ENCODE measurements around the gene PAWR.
"Not testable (repeated sequence)": the region's sequence is repeated elsewhere in the genome, so short reads cannot be mapped to it uniquely, and the experiment has no call there.

PAWR gene

DNA sequence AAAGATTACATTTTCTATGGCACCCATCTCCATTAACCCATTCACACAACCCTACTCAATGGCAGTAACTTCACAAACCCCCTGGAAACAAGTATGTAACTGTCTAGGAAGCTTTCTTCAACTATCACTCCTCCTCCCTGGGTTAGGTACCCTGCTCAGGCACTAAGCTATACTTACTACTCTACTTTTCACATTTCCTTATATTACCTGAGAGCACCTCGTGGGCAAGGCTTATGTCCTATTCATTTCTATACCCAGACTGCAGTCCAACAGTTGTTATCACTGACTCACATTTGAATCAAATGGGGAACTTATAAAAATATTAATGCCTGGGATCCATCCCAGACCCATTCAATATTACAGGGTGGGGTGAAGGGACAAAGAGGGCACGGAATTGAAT, 4.6 kb downstream of the PAWR start:
- DNase-seq (ENCODE audit: low spot score): no peak

DNA sequence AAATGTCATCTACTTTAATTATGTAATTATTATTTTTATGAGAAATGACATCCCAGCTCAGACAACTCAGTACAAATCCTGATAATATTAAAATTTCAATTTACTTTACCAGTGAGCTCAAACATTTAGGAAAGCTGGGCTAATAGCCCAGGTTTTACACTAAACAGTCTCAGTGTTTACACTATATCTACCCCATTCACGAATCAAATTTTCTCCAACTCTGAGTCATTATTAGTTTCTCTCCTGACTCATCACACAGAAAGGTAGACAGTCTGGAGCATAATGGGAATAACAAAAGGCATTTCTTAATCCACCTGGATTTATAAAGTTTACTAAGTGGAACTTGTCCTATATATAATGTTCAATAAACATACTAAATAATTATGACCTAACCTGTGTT, 5.7 kb downstream of the PAWR start:
- no peak for DNase-seq (ENCODE audit: low spot score)

DNA sequence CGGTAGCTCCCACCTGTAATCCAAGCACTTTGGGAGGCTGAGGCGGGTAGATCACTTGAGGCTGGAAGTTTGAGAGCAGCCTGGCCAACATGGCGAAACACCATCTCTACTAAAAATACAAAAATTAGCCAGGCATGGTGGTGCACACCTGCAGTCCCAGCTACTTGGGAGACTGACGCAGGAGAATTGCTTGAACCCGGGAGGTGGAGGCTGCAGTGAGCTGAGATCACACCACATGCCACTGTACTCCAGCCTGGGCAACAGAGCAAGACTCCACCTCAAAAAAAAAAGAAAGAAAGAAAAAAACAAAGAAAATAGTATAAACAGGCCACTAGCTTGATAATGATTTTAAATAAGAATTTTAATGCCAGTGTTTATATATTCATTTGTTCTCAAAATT, 6.4 kb downstream of the PAWR start:
- not testable (repeated sequence) for DNase-seq (ENCODE audit: low spot score)

DNA sequence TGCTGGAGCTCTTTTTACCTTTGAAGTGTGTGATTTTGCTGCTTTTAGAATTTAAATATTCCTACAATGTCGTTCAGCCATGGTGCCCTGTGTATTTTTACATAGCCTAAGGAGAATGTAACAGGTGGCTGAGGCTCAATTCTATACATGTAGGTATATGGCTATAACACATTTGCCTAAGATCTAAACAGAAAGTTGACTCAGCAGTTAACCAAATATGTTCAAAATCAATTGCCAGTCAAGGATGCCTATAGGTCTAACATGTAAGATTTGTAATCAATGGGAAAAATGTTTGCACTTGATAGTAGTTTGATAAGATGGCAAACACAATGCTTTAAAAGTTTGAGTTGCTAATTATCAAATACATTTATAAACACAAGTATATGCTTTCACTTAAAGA, 8.2 kb downstream of the PAWR start:
- DNase-seq (ENCODE audit: low spot score): no peak

DNA sequence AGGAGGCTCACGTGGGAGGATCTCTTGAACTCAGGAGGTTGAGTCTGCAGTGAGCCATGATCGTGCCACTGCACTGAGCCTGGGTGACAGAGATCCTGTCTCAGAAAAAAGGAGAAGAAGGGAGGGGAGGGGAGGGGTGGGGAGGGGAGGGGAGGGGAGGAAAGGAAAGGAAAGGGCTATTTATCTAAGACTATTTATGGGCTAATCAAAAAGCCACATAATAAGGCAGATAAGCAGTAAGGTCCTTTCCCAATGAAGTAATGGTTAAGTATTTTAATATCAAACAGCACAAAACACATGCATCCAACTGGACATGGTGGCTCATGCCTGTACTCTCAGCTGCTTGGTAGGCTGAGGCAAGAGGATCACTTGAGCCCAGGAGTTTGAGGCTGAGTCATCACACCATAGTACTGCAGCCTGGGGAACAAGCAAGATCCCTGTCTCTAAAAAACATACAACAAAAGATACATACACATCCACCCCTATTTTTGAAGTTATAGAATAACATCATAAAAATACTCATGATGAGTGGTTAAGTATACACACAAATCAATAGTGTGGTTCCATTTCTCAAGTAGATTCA, 9.7 kb downstream of the PAWR start:
- no peak for DNase-seq (ENCODE audit: low spot score)

DNA sequence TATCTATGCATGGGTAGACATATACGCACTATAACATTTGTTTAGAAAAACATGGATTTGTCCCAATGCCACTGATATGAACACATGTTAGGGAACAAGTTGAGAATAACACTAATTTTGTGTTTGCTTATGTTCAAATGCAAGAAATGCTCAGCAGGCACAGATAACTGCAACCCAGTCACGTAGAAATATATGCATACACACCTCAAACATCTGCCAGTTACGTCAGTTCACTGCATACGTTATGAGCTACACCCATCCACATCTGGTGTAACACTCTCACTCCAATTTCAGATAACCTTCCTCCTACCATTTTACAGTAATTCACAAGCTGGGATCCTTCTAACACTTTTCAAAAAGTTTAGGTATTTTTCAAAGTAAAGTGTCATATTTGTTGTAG, 10.7 kb downstream of the PAWR start:
- DNase-seq (ENCODE audit: low spot score): no peak

DNA sequence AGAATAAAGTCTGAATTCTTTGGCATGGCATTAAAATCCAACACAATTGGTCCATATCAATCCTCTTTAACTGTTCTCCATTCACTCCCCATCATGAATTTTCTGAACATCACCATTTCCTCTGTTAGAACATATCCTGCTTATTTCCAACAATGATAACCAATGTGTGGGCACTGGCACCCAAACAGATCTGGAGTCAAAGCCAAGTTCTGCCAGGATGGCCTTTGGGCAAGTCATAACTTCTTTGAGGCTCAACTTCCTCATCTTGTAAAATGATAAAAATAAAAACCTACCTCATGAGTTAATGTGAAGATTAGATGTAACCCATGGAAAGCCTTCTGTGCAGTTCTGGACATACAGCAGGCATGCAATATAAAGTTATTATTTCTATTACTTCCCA, 12.5 kb downstream of the PAWR start:
- no peak for DNase-seq (ENCODE audit: low spot score)

DNA sequence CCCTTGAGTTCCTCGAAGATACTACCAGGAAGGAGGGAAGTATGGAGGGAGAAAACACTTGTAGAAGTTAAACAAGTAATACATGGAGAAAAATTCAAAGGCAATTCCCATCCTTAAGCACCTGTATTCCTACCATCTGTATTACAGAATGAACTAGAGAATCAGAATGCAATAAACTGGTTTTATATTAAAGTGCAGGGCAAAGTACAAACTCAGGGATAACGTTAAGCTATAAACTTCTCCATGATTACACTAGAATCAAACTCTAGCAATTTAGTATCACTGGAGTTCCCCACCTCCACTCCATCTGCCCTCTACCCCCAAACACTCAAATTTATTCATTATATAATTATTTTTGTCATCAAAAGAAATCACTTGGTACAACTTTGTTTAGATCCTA, 13.1 kb downstream of the PAWR start:
- no peak for DNase-seq (ENCODE audit: low spot score)

DNA sequence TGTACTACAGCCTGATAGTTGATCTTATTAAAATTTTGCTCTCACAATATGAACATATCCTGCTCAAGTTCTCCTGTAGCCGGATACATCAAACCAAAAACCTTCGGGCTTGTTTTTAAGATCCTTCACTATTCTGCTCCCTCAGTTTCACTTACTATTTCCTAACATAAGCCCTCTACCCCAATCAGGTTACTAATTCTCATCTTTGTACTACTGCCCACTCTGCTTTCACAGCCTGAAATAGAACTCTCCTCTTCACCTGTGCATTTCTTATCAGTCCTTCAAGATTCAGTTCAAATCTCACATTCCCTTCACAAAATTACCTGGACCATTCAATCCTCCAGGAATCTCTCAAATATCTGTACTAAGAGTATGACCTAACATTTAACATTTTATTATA, 14.2 kb downstream of the PAWR start:
- DNase-seq (ENCODE audit: low spot score): no peak

DNA sequence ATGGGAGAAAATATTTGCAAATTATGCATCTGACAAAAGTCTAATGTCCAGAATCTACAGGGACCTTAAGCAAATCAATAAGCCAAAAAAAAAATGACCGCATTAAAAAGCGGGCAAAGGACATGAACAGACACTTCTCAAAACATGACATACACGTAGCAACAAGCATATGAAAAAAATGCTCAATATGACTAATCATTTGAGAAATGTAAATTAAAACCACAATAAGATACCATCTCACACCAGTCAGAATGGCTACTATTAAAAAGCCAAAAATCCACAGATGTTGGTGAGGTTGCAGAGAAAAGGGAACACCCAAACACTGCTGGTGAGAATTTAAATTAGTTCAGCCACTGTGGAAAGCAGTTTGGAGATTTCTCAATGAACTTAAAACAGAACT, 16.1 kb downstream of the PAWR start:
- DNase-seq (ENCODE audit: low spot score): no peak

DNA sequence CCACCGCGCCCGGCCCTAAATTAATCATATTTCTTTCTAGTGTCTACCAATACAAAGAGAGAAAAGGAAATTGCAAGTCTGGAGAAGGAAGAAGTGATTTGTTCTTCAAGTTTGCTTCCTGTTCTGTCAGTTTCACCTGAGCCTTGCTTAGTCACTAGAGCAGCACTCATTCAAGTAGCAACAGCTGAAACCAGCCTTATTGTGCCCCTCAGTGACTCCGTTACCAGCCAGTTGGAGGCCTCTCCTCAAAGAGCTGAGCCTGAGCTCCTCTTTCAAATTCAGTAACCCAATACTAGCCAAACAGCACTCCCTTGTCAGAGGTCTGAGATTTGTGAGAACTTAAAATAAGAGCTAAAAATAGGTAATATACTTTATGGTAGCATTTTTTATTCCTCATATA, 17.4 kb downstream of the PAWR start:
- no peak for DNase-seq (ENCODE audit: low spot score)

DNA sequence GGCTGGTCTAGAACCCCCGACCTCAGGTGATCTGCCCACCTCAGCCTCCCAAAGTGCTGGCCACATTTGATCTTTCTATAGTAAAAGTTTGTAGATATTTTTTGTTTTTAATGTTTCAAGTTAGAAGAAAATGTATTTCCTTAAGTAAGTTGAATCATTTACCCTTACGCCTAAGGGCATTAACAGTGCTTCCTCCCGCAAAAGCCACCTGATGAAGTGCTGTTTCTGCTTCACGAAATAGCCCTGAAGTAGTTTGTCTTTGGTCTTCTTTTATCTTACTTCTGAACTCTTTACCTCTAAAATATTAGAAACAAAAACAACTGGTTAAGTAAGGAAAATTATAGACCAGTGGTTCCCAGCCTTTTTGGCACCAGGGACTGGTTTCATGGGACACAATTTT, 22.7 kb downstream of the PAWR start:
- no peak for DNase-seq (ENCODE audit: low spot score)

DNA sequence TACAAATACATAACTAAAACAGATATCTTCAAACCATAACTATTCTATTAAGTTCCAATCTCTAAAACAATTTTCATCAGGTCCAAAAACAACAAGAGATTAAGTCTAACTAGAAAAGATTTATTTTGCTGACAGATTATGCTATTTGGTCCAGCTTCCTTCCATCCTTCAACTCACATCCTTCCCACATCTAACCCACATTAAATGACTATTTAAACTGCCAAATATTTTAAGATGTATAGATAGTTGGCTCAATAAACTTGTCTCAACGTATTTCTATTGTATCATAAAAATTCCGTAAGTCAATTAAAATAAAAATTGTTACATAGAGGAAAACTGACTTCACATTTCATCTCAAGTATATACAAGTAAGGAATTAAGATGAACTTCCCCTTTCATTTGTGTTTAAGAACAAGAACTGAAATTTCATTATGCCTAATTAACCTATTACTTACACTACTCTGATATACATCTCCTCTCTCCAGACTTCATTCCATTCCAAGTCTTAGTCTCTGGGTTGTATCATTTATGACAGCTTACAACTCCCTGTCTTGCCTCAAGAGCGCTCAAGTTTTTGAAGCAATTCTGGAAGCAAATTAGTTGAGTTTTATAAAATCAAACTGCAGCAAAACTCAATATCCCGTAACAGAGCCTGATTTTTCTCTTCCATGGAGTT, 25.4 kb downstream of the PAWR start:
- no peak for DNase-seq (ENCODE audit: low spot score)

DNA sequence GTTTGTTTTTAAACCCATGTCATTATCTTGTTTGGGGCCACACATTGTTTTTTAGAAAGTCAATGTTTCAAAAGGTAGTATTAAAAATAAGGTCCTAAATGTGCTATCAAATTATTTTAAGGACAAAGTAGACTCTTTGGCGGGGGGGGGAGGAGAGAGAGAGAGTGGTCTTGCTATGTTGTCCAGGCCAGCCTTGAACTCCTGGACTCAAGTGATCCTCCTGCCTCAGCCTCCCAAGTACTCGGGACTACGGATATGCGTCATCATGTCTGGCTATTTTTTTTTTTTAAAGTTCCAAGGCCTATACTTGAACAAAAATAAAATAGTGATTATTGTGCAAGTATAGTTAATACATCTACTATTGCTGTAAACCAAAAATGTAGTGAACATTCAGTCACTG, 26.2 kb downstream of the PAWR start:
- no peak for DNase-seq (ENCODE audit: low spot score)

DNA sequence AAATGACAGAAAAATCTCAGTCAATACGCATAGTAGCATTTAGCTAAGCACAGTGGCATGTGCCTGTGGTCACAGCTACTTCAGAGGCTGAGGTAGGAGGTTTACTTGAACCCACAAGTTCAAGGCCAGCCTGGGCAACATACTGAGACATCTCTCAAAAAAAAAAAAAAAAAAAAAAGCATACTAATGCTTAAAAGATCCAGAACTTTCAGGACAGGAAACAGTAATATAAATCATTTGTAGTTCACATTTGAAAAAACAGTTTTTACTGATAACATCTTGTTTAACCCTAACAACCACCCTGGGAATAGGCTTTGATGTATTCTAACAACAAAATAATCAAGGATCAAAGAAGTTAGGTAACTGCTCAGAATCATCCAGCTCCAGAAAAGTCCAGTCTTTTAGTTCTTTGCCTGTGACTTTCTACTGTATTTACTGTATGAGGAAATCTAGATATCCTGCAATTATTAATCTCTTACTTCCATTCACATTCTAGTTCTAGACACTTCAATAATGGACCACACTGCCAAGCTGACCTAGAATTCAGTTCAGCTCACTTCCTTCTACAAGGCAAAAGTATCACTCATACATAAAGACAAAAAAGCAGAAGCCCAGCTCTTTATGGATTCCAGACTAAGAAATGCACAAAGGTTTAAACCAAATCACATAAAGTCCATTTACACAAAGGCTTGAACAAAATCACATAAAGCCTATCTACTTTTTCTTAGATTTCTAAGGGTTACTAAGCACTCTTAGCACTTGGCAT, 28.5 kb downstream of the PAWR start:
- no peak for DNase-seq (ENCODE audit: low spot score)

DNA sequence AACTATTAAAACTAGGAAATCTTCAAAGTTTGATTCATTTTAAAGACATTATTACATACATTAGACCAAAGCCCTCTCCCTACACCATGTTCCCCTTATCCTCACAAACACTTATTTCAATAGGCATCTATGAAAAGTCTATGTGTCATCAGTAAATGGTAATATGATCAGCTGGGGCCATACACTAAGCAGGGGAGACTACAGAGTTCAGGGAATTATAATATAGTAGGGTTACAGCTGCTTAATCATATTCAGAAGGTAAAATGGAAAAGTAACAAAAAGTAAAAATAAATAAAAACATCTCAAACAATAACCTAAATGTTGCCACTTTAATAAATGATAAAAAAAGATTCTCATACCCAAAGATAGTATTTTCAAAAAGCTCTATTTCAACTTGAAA, 29.1 kb downstream of the PAWR start:
- no peak for DNase-seq (ENCODE audit: low spot score)

DNA sequence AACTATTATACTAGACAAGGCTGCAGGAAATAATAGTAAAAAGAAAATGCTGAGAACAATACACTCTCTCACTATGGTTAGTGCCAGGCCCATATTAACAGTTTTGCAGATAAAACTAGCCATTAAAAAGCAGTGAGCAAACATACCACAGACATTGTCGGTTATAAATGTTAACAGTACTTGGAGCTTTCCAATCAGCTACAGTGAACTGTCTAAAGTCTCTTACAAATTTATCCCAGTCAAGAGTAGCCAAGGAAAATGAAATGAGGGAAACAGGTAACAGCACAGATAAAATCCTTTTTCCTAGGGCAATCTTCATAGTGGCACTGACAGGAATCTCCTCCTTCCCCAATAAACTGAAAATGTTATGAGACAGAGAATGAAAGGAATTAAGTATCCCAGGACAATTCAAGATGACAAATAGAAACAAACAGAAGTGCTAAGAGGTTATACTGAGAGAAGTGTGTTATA, 30.8 kb downstream of the PAWR start:
- DNase-seq (ENCODE audit: low spot score): no peak

DNA sequence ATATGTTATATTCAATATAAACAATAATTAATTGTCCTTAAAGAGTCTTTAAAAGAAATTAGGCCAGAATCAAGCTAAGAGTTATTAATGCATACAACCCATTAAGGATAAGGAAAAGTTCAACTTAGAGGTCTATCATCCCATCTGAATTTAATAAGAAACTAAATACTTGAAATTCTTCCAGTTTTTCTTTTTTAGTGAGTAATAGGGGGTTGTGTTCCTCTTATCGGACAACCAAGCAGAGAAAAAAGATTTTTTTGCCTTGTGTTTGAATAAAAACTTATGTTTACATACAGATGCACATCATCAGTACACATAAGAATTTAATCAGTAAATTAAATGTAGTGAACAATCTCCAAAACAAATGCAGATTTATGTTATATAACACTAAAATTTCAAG, 32.5 kb downstream of the PAWR start:
- DNase-seq (ENCODE audit: low spot score): no peak

DNA sequence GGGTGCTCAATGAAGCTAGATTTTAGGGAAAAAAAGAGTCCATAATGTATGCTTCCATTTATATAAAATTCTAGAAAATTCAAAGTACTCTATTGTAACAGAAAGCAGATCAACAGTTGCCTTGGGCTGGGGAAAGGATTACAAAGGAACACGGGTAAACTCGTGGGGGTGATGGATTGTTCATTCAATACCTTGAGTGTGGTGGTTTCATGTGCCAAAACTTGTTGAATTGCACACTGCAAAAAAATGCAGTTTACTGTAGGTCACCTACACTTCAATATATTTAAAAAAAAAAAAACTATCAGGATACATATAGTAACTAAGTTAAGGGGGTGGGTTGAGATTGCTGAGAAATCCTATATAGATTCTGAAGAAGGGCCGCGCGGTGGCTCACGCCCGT, 33.6 kb downstream of the PAWR start:
- DNase-seq (ENCODE audit: low spot score): no peak

DNA sequence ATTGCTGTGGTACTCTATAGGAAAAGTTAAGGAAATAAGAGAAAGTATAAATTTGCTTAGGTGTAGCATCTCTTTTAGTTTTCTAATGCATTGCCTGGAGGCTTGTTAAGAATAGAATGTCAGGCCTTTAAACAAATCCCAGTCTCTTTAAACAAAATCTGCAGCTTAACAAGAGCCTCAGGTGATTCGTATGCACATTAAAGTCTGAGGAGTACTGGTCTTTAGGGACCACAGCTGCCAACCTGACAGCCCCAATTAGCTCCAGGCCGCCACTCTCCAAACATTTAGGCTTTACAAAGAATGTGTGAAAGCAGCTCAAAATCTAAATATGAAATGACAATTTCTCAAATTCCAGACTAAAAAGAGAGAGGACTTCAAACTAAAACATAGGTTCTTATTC, 35.7 kb downstream of the PAWR start:
- DNase-seq (ENCODE audit: low spot score): no peak

DNA sequence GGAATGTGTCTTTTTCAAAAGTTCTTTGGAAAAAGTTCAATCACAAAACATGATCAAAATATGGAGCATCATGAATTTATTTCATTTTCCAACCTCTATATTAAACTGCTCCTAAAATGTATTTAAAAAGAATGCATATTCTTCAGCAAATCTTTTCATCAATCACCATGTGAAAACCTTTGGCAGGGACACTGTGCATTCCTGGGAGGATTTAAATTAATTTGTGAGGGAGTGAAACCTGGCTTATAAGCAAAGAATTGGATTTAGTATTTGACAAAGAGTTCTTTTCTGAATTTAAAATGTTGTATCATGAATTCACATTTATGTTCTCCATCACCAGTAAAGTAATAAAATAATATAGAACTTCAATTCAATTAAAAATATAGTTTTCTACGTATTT, 38.2 kb downstream of the PAWR start:
- DNase-seq (ENCODE audit: low spot score): no peak

DNA sequence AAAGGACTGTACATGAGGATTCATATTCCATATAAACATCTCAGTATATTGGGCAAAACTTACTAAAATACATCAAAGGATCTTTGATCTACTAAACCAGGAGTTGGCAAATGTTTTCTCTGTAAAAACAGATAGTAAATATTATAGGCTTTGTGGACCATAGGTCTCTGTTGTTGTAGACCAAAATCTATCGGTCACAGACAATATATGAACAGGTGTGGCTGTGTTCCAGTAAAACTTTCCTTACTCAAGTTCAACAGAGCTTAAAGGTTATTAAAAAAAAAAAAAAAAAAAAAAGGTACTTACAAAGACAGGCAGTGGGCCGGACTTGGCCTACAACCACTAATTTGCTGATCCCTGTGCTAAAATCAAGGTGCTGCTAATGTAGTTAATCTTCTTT, 40.3 kb downstream of the PAWR start:
- no peak for DNase-seq (ENCODE audit: low spot score)

DNA sequence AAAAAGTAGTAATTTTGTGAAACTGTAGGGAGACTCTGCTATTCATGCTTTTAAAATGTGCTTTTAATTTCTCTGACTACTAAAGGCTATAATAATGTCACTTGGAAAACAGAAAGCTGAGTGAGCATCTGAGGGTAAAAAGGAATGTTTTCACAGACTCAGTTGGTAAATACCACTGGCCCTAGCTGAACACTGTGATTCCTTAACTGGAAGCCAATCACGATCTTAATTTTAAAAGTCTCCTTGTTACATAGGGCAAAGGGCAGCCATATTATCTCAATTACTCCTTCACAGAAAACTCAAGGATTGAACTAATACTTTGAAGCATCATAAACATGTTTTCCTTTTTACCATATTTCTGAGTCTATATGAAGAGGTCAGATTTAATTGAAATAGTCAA, 41.9 kb downstream of the PAWR start:
- DNase-seq (ENCODE audit: low spot score): no peak

DNA sequence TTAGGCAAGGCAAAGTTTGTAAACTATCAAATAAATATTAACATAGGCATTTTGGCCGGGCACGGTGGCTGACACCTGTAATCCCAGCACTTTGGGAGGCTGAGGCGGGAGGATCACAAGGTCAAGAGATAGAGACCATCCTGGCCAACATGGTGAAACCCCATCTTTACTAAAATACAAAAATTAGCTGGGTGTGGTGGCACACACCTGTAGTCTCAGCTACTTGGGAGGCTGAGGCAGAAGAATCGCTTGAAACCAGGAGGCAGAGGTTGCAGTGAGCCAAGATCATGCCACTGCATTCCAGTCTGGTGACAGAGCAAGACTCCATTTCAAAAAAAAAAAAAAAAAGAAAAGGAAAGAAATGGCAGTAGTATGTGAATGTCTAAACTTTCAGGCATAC, 43.9 kb downstream of the PAWR start:
- DNase-seq (ENCODE audit: low spot score): not testable (repeated sequence)
